ENCODE measurements around the gene CPSF7.
"Not testable (repeated sequence)": the region's sequence is repeated elsewhere in the genome, so short reads cannot be mapped to it uniquely, and the experiment has no call there.

Gene CPSF7

DNA sequence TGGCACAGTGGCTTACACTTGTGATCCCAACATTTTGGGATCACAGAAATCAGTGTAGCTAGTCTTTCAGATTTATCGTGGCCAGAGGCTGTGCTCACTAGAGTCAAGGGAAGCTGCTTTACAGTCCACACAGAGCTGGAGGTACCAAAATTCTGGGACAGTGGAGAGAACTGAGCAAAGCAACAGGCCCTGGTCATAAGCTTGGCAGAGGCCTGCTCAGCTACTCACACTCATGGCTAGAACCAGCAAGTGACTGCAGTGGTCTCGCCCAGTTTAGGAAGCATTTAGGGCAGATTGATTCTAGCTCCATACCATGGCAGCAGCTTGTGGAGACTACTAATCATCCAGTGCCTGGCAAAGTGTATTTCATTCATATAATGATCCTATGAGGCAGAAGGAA is 28.6 kb downstream of the CPSF7 start:
- TF ChIP-seq CTCF (conservative IDR thresholded peaks at IDR 0.05; ENCODE audit: control insufficient read depth, insufficient read depth, low read depth, low read length) = no peak
- no peak for DNase-seq (ENCODE audit: low read depth)
- no peak overlapping the region for H3K4me3 ChIP-seq (ENCODE audit: control insufficient read depth, low read depth, low read length)

GRCh38 chr11:61392981-61393595 is 36.7 kb downstream of the CPSF7 start:
- DNase-seq (ENCODE audit: low read depth) = peak; percentile 21
- peak; percentile 23 for TF ChIP-seq CTCF (conservative IDR thresholded peaks at IDR 0.05; ENCODE audit: control insufficient read depth, insufficient read depth, low read depth, low read length)
- H3K4me3 ChIP-seq (ENCODE audit: control insufficient read depth, low read depth, low read length) = peak overlapping the region; percentile 86

DNA sequence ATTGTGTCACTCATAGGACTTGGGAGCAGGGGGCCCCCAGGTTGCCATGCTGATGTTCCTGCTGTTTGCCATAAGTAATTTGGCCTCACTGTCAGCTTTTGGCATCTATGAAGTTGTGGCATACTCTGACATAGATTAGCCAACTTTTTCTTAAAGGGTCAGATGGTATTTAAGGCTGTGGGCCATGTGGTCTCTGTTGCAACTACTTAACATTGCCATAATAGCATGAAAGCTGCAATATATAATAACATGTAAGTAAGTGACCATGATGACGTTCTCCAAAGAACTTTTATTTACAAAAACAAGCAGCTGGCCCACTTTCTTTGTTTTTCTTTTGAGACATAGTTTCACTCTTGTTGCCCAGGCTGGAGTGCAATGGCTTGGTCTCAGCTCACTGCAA is 39.6 kb downstream of the CPSF7 start:
- TF ChIP-seq CTCF (conservative IDR thresholded peaks at IDR 0.05; ENCODE audit: control insufficient read depth, insufficient read depth, low read depth, low read length) = no peak
- no peak for DNase-seq (ENCODE audit: low read depth)
- H3K4me3 ChIP-seq (ENCODE audit: control insufficient read depth, low read depth, low read length) = no peak overlapping the region

DNA sequence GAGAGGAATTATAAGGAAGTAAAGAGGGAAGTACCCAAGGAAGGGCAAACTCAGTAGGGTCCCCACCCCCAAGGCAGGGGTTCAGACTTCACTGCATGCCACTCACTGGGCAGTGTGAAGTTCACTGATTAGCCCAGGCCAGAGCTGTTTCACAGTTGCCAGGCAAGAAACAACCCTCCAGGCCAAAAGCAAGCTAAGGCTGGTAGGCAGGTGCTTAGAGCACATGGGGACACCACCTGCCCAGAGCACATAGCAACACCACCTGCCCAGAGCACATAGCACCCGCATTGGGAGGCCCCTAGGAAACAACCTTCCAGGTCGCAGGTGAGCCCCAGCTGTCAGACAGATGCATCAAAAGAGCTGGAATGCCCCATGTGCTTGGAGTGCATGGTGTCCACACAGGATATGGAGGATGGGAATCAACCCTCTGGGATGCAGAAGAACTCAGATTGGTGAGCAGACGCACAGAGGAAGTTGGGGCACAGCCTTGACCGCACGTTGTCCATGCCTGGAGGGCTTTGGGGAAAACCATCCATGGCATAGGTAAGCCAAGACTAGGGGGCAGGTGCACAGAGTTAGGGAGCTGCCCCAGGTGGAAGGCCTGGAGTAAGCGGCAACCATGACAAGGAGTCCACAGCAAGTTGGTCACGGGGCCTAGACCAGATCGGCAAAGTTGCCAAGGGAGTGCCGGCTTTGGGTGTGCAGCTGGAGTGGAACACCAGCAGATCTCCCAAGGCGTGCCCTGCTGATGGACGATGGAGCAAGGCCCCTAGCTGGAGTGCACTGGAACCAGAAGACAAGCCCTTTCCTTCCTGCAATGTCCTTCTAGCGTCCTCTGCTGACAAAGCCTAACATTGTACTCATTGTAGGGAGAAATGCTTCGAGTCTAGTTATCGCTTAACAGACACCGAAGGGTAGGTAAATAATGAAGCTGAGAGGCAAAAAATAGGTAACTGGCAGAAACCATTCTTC is 45.2 kb downstream of the CPSF7 start:
- DNase-seq (ENCODE audit: low read depth) = peak; percentile 62
- peak; percentile 67 for TF ChIP-seq CTCF (conservative IDR thresholded peaks at IDR 0.05; ENCODE audit: control insufficient read depth, insufficient read depth, low read depth, low read length)
- no peak overlapping the region for H3K4me3 ChIP-seq (ENCODE audit: control insufficient read depth, low read depth, low read length)

GRCh38 chr11:61383859-61384258 is 45.9 kb downstream of the CPSF7 start:
- H3K4me3 ChIP-seq (ENCODE audit: control insufficient read depth, low read depth, low read length) = not testable (repeated sequence)

DNA sequence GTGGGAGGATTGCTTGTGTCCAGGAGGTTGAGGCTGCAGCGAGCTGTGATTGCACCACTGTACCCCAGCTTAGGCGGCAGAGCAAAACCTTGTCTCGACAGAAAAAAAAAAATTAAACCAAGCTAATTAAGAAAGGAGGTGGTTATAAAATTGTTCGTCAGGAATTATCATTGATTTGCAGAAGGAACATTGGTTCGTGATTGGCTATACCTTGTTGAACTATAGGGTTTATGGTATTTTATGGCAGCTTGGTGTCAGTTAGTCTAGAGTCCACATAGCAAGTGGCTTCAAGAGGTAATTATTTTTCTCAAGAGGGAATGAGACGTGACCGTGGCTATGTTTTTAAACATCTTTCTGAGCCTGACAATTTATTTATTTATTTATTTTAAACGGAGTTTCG is 48.9 kb downstream of the CPSF7 start:
- TF ChIP-seq CTCF (conservative IDR thresholded peaks at IDR 0.05; ENCODE audit: control insufficient read depth, insufficient read depth, low read depth, low read length) = no peak
- H3K4me3 ChIP-seq (ENCODE audit: control insufficient read depth, low read depth, low read length) = no peak overlapping the region
- no peak for DNase-seq (ENCODE audit: low read depth)

More at GRCh38 chr11:61383859-61384258, 45.9 kb downstream of the CPSF7 start:
- DNase-seq (ENCODE audit: low read depth) = not testable (repeated sequence)

DNA sequence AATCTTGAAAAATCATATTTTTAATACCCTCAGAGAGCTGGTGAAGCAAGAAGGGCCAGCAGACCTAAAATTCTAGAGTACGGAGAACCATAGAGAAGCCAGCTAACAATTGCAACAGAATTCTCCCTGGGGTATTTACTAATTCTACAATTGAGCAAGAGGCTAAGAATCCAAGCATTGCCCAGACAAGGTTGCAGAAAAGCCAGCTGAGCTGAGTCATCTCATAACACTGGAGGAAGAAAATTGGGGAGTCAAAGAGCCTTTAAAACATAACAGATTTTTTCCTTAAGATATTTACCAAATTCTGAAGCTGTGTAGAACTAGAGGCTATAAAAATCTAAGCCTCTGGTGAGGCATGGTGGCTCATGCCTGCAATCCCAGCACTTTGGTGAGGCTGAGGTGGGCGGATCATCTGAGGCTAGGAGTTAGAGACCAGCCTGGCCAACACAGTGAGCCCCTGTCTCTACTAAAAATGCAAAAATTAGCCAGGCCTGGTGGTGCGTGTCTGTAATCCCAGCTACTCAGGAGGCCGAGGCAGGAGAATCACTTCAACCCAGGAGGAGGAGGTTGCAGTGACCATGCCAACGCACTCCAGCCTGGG is 51.0 kb downstream of the CPSF7 start:
- DNase-seq (ENCODE audit: low read depth) = peak; percentile 98
- no peak for TF ChIP-seq CTCF (conservative IDR thresholded peaks at IDR 0.05; ENCODE audit: control insufficient read depth, insufficient read depth, low read depth, low read length)
- no peak overlapping the region for H3K4me3 ChIP-seq (ENCODE audit: control insufficient read depth, low read depth, low read length)
